Gastroesophageal sphincter (tissue), 3 donors: ENCODE results near the gene TRAF3.

Source experiments
- POLR2A ChIP-seq, 2 donors: fragments of 450-650 bp; IDR thresholded peaks; one replicate each; pipeline ENCODE4 v1.6.1; 2017; ENCODE audit warnings: antibody characterized with exemption in 2 of 2, mild to moderate bottlenecking in 2 of 2, moderate library complexity in 1 of 2
- TF ChIP-seq, protein P1 (sequence below), 4 experiments: fragments of 200-600 bp in 2 of 4; fragments of 450-650 bp in 2 of 4; sonication (generic) in 1 of 4; IDR thresholded peaks; one replicate each; pipeline ENCODE4 v1.5.1; 2017 to 2019; ENCODE audit warnings: antibody characterized with exemption in 4 of 4, mild to moderate bottlenecking in 2 of 4, moderate library complexity in 2 of 4

DNA sequence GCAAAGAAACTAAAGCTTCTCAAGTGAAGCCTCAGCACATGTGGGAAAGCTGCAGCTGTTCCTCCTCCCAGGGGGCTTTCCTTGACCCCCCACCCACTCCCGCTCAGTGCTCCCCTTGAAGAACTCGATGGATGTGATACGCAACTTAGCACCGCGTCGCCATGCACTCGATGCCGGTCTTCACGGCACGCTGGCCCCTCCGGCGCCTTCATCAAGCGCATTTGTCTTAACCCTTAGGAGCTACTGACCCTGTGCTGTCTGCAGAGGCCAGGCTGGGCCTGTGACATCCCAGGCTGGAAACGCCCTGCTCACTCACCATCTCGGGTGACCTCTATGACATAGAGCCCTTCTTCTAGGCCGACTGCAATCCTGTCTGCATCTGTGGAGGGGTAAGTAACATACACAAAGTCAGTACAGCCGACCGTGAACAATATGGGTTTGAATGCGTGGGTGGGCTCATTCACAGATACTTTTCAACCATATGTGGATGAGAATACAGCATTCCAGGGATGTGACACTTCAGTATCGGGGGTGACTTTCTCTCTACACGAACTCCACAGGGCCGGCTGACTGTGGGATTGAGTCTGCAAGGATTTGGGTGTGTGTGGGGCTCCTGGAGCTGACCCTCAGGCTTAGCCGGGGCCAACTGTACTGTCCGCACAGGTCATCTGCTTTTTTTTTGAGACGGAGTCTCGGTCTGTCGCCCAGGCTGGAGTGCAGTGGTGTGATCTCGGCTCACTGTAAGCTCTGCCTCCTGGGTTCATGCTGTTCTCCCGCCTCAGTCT, 168.3 kb downstream of the TRAF3 start:
- TF ChIP-seq POLR2A (IDR thresholded peaks at IDR 0.05), result no peak
- TF ChIP-seq, protein P1, sequence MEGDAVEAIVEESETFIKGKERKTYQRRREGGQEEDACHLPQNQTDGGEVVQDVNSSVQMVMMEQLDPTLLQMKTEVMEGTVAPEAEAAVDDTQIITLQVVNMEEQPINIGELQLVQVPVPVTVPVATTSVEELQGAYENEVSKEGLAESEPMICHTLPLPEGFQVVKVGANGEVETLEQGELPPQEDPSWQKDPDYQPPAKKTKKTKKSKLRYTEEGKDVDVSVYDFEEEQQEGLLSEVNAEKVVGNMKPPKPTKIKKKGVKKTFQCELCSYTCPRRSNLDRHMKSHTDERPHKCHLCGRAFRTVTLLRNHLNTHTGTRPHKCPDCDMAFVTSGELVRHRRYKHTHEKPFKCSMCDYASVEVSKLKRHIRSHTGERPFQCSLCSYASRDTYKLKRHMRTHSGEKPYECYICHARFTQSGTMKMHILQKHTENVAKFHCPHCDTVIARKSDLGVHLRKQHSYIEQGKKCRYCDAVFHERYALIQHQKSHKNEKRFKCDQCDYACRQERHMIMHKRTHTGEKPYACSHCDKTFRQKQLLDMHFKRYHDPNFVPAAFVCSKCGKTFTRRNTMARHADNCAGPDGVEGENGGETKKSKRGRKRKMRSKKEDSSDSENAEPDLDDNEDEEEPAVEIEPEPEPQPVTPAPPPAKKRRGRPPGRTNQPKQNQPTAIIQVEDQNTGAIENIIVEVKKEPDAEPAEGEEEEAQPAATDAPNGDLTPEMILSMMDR (IDR thresholded peaks at IDR 0.05), result no peak
